IPS-20b (cell line): ENCODE results near the gene DGKZ.

Experiments used
- H3K27ac ChIP-seq: one replicate; pipeline ENCODE4 v1.5.1; 2013; ENCODE audit warnings: low read length
- H3K27me3 ChIP-seq: 2 replicates; pipeline ENCODE4 v1.6.1; 2013; ENCODE audit warnings: mild to moderate bottlenecking, low read length, inconsistent platforms; ENCODE audit not compliant: insufficient read depth
- H3K36me3 ChIP-seq: 2 replicates; pipeline ENCODE4 v1.6.1; 2013; ENCODE audit warnings: low read depth, mild to moderate bottlenecking, inconsistent platforms, low read length, moderate library complexity; ENCODE audit not compliant: insufficient read depth
- H3K4me1 ChIP-seq: 2 replicates; pipeline ENCODE4 v1.6.1; 2013; ENCODE audit warnings: mild to moderate bottlenecking, control low read depth, inconsistent platforms, low read length, moderate library complexity; ENCODE audit not compliant: insufficient read depth
- H3K4me3 ChIP-seq: 2 replicates; pipeline ENCODE4 v1.5.1; 2013; ENCODE audit warnings: mild to moderate bottlenecking, low read length, inconsistent platforms
- H3K9ac ChIP-seq: 2 replicates; pipeline ENCODE4 v1.6.1; 2013; ENCODE audit warnings: low read depth, mild to moderate bottlenecking, inconsistent platforms, low read length, moderate library complexity
- H3K9me3 ChIP-seq: 2 replicates; pipeline ENCODE4 v1.6.1; 2013; ENCODE audit warnings: mild to moderate bottlenecking, low read depth, low read length, inconsistent platforms; ENCODE audit not compliant: insufficient read depth

Gene DGKZ

DNA sequence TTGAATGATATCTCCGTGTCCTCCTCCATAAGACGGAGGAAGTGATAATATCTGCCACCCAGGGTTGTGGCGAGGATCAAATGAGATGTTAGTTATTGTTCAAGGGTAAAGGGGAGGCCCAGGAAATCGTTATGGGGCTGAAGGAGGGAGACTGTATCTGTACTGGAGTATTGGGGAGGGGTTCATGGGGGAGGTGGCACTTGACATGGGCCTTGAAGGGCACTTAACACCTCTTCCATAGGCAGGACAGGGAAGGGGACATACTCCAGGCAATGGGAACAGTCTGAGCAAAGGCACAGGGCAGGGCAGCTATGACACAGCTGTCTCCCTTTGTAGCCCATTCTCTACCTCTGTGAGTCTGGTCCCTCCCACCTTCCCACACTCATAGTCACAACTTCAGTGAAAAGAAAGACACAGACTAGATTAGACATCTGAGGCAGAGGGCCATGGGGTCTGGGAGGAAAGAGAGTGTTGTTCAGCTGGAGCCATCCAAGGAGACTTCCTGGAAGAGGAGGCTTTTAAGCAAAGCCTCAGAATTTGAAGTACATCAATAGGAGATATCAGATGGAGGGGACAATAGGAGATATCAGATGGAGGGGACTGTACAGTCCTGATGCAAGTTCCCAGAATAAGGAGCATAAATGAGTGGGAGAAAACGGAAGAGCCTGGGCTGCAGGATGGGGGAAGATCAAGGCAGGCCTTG is 15.8 kb upstream of the DGKZ start:
- Histone ChIP-seq H3K9ac (no peak overlapping the region), H3K4me3 (no peak overlapping the region), H3K9me3 (no peaks in the 10 kb centered on the region), H3K27me3 (peaks cover 59% of the 10 kb centered on the region), H3K27ac (no peak overlapping the region), H3K4me1 (peaks cover 23% of the 10 kb centered on the region), H3K36me3 (no peaks in the 10 kb centered on the region)

DNA sequence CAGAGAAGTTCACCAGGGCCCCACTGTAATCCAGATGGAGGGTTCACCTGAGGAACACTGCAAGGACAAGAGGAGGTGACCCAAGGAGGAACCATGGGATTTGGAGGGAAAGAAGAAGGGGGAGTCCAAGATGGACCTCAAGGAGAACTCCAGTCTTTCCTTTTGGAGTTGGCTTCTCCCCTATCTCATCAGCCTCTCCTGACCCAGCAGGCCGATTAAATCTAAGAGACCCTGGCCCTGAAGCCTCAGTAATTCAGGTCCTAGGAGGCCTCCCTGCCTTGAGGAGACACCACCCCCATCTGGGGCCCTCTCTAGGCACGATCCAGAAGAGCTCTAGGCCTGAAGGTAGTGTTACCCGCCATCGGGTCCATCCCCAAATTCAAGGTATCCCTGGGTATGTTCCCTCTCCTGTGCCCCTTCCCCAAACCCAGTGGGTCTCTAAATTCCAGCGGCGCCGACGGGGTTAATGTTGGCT is 15.1 kb upstream of the DGKZ start:
- Histone ChIP-seq H3K9ac (no peak overlapping the region), H3K9me3 (no peaks in the 10 kb centered on the region), H3K4me1 (peaks cover 30% of the 10 kb centered on the region), H3K4me3 (peak overlapping the region; percentile 67), H3K27ac (no peak overlapping the region), H3K36me3 (no peaks in the 10 kb centered on the region), H3K27me3 (peaks cover 59% of the 10 kb centered on the region)

GRCh38 chr11:46332568-46333393 is 14.5 kb upstream of the DGKZ start:
- Histone ChIP-seq H3K9ac (no peak overlapping the region), H3K4me3 (peak overlapping the region; percentile 67; the same call in 1 of the 2 replicates), H3K9me3 (no peaks in the 10 kb centered on the region), H3K27ac (no peak overlapping the region), H3K4me1 (peaks cover 34% of the 10 kb centered on the region), H3K36me3 (no peaks in the 10 kb centered on the region), H3K27me3 (peaks cover 59% of the 10 kb centered on the region)

DNA sequence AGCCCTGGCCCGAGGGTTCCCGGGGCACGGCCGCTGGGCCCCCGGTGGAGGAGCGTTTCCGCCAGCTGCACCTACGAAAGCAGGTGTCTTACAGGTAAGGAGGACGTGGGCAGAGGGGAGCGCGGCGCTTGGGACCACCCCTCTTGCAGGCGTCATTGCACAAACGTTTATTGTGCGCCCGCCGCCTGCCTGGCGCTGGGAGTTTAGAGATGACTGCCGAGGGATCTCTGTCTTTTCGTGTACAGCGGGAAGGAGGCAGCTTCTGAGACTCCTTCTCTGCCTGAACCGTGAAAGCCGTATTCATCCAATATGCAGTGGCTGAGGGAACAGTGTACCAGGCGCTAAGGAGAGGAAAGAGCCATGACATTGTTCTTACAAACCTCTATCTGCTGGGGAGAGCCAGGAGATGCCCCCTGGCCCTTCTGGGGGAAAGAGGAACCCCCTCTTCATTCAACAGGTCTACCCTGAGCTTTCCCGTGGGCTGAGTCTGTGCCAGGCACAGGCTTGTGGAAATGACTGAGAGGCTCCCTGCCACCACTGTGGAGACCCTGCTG is 13.8 kb upstream of the DGKZ start:
- H3K27me3 ChIP-seq: peaks cover 59% of the 10 kb centered on the region
- peak overlapping the region; percentile 67 for H3K4me3 ChIP-seq

GRCh38 chr11:46334211-46334610 is 13.1 kb upstream of the DGKZ start:
- peaks cover 58% of the 10 kb centered on the region for H3K27me3 ChIP-seq
- no peaks in the 10 kb centered on the region for H3K36me3 ChIP-seq
- H3K9me3 ChIP-seq: no peaks in the 10 kb centered on the region
- H3K9ac ChIP-seq: no peak overlapping the region
- H3K4me1 ChIP-seq: peaks cover 46% of the 10 kb centered on the region
- no peak overlapping the region for H3K4me3 ChIP-seq
- no peak overlapping the region for H3K27ac ChIP-seq

More for the DNA sequence above, 13.8 kb upstream of the DGKZ start:
- Histone ChIP-seq H3K27ac (no peak overlapping the region), H3K4me1 (peaks cover 41% of the 10 kb centered on the region), H3K36me3 (no peaks in the 10 kb centered on the region), H3K9me3 (no peaks in the 10 kb centered on the region), H3K9ac (no peak overlapping the region)

- no peaks in the 10 kb centered on the region for H3K36me3 ChIP-seq
- no peak overlapping the region; the same call in 1 of the 2 replicates for H3K9ac ChIP-seq
- no peaks in the 10 kb centered on the region for H3K9me3 ChIP-seq
- peaks cover 52% of the 10 kb centered on the region for H3K4me1 ChIP-seq
- H3K4me3 ChIP-seq: no peak overlapping the region
- peaks cover 47% of the 10 kb centered on the region for H3K27me3 ChIP-seq
- H3K27ac ChIP-seq: no peak overlapping the region
These were observed 12.0 kb upstream of the DGKZ start for GRCh38 chr11:46335271-46335670.

DNA sequence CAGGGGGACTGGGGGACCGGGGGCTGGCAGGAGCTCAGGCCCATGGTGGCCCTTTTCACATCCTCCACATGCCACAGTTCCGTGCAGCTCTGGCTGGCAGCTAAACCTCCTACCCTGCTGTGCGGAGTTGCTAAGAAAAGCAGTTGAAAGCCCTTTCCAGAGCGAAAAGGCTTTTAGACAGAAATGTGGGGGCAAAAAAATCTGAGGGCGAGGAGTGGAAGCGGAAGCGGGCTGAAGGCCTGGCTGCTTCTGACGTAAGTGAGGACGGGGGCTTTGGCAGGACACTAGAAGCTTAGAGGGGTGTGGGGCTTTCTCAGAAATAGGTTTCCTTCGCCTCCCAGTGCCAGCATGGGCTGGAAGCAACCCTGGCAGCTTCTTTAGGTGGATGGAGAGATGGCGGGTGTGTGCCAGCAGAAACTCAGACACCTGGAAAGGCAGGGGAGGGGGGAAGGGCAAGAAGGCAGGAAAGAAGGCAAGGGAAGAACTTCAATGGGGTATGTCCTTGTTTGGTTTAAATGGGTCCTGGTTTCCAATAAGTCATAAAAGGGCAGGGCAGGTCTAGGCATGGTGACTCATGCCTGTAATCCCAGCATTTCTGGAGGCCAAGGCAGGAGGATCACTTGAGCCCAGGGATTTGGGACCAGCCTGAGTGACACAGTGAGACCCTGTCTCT is 11.2 kb upstream of the DGKZ start:
- no peaks in the 10 kb centered on the region for H3K36me3 ChIP-seq
- H3K9ac ChIP-seq: peak overlapping the region; percentile 50; the same call in 1 of the 2 replicates
- no peak overlapping the region for H3K27ac ChIP-seq
- peaks cover 49% of the 10 kb centered on the region for H3K4me1 ChIP-seq
- no peaks in the 10 kb centered on the region for H3K9me3 ChIP-seq
- H3K4me3 ChIP-seq: no peak overlapping the region
- H3K27me3 ChIP-seq: peaks cover 40% of the 10 kb centered on the region

DNA sequence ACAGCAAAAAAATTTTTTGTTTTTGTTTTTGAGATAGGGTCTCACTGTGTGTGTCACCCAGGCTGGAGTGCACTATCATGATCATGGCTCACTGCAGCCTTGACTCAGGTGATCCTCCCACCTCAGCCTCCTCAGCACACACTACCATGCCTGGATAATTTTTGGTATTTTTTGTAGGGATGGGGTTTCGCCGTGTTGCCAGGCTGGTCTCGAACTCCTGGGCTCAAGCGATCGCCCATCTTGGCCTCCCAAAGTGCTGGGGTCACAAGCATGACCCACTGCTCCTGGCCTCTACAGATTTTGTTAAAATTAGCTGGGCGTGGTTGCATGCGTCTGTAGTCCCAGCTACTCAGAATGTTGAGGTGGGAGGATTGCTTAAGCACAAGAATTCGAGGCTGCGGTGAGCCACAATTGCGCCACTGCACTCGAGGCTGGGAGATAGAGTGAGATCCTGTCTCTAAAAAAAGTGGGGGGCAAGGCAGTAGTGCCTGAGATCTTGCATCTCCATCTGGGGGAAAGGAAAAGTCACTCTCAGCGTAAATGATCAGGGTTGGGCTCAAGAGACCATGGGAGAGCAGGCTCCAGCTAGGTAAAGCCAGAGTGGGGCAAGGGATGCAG is 10.6 kb upstream of the DGKZ start:
- no peak overlapping the region for H3K27ac ChIP-seq
- peak overlapping the region; percentile 35; the same call in 1 of the 2 replicates for H3K9ac ChIP-seq
- H3K9me3 ChIP-seq: no peaks in the 10 kb centered on the region
- H3K36me3 ChIP-seq: no peaks in the 10 kb centered on the region
- H3K27me3 ChIP-seq: peaks cover 33% of the 10 kb centered on the region
- no peak overlapping the region for H3K4me3 ChIP-seq
- H3K4me1 ChIP-seq: peaks cover 54% of the 10 kb centered on the region

- Histone ChIP-seq H3K27me3 (peaks cover 22% of the 10 kb centered on the region), H3K4me1 (peaks cover 65% of the 10 kb centered on the region), H3K4me3 (no peak overlapping the region), H3K27ac (no peak overlapping the region), H3K36me3 (no peaks in the 10 kb centered on the region), H3K9me3 (no peaks in the 10 kb centered on the region), H3K9ac (peak overlapping the region; percentile 1; the same call in 1 of the 2 replicates)
These were observed 9.5 kb upstream of the DGKZ start for GRCh38 chr11:46337626-46338345.

- H3K9ac ChIP-seq: peak overlapping the region; percentile 77; the same call in 1 of the 2 replicates
- peak overlapping the region; percentile 86 for H3K27ac ChIP-seq
- H3K27me3 ChIP-seq: peaks cover 14% of the 10 kb centered on the region
- H3K4me1 ChIP-seq: peaks cover 70% of the 10 kb centered on the region
- no peaks in the 10 kb centered on the region for H3K9me3 ChIP-seq
- H3K4me3 ChIP-seq: peak overlapping the region; percentile 59
- no peaks in the 10 kb centered on the region for H3K36me3 ChIP-seq
These were observed 8.7 kb upstream of the DGKZ start for GRCh38 chr11:46338636-46338987.
